GM12878 (cell line): ENCODE measurements around the gene ADAMTSL3. TPM values are rescaled to one million over a fixed set of nuclear protein-coding genes. Genes with fewer than 3 reads are reported as not detected.

Source experiments
- ATAC-seq: fragments of 200-7000 bp; cut with Tn5 transposase; 3 replicates; pipeline ENCODE4 v1.9.1; 2020; ENCODE audit warnings: mild to moderate bottlenecking, moderate library complexity
- BruUV-seq: library from RNA; stranded (reverse); fragments of 400-500 nt; replicated peaks from 2 replicates; lab custom pipeline; 2021; lab: Mats Ljungman, UMichigan
- CTCF ChIA-PET: fragments of 300-600 bp; sonication (Branson Sonifier 250); formaldehyde crosslinking; extraction: SDS; loops from one replicate; lab custom pipeline; 2021; ENCODE audit warnings: inconsistent platforms; lab: Yijun Ruan, JAX
- POLR2A ChIA-PET: fragments of 350-600 bp; formaldehyde crosslinking; extraction: SDS; loops from one replicate; lab custom pipeline; 2021; ENCODE audit warnings: inconsistent platforms; lab: Charles Lee
- RAD21 ChIA-PET: fragments of 300-600 bp; sonication (Branson Sonifier 250); formaldehyde crosslinking; loops from one replicate; lab custom pipeline; 2023; ENCODE audit warnings: antibody characterized with exemption; ENCODE audit not compliant: unreplicated experiment; lab: Charles Lee
- SMC1A ChIA-PET: fragments of 300-600 bp; sonication (Branson Sonifier 250); formaldehyde crosslinking; loops from one replicate; lab custom pipeline; 2023; ENCODE audit not compliant: unreplicated experiment, uncharacterized antibody; lab: Charles Lee
- DNase-seq: peaks from one replicate; pipeline ENCODE4 v3.0.0-alpha.2; 2011; ENCODE audit warnings: low read depth, low spot score
- FAIRE-seq: peaks from 3 replicates; lab custom pipeline; 2011; peaks lifted over from hg19 to GRCh38; lab: Jason Lieb, UNC
- H2AFZ ChIP-seq: 2 replicates; pipeline ENCODE4 v1.6.0; 2011; ENCODE audit warnings: low read depth, low read length, control low read depth; ENCODE audit not compliant: control insufficient read depth
- H3K27ac ChIP-seq: 2 replicates; pipeline ENCODE4 v1.5.1; 2011; ENCODE audit warnings: control low read depth; ENCODE audit not compliant: control insufficient read depth, insufficient read depth
- H3K27me3 ChIP-seq, 2 experiments: replicated peaks in 1 of 2; 2 replicates each; pipeline versions ENCODE4 v1.6.0 to v1.6.1; 2011; ENCODE audit warnings: low read length in 1 of 2; ENCODE audit not compliant: control insufficient read depth in 2 of 2, insufficient read depth in 2 of 2
- H3K36me3 ChIP-seq, 2 experiments: 2 replicates each; pipeline ENCODE4 v1.5.1; 2011; ENCODE audit warnings: low read length in 1 of 2; ENCODE audit not compliant: control insufficient read depth in 2 of 2, insufficient read depth in 2 of 2
- H3K4me1 ChIP-seq: 2 replicates; pipeline ENCODE4 v1.6.1; 2011; ENCODE audit warnings: mild to moderate bottlenecking, low read length, moderate library complexity, mixed read lengths; ENCODE audit not compliant: control insufficient read depth, insufficient read depth
- H3K4me2 ChIP-seq: 2 replicates; pipeline ENCODE4 v1.6.0; 2011; ENCODE audit warnings: control low read depth; ENCODE audit not compliant: control insufficient read depth, insufficient read depth
- H3K4me3 ChIP-seq: fragments of 200-600 bp; sonication (generic); 2 replicates; pipeline ENCODE4 v1.5.1; 2016
- H3K79me2 ChIP-seq: 2 replicates; pipeline ENCODE4 v1.6.0; 2011; ENCODE audit warnings: low read length; ENCODE audit not compliant: control insufficient read depth, insufficient read depth
- H3K9ac ChIP-seq: 2 replicates; pipeline ENCODE4 v1.8.0; 2011; ENCODE audit warnings: low read length, control low read depth, mixed read lengths; ENCODE audit not compliant: control insufficient read depth, insufficient read depth
- H3K9me3 ChIP-seq: replicated peaks from 3 replicates; pipeline ENCODE4 v1.5.1; 2011; ENCODE audit warnings: mild to moderate bottlenecking, low read length; ENCODE audit not compliant: control insufficient read depth, insufficient read depth
- H4K20me1 ChIP-seq: 2 replicates; pipeline ENCODE4 v1.6.0; 2011; ENCODE audit not compliant: control insufficient read depth, insufficient read depth
- E2F4 ChIP-seq: IDR thresholded peaks from 2 replicates; pipeline ENCODE4 v1.6.1; 2012; ENCODE audit warnings: low read depth, low read length, improper control_type of control experiment
- IRF4 ChIP-seq: IDR thresholded peaks from 2 replicates; pipeline ENCODE4 v1.6.1; 2011; ENCODE audit warnings: low read depth, low read length
- MTA3 ChIP-seq: IDR thresholded peaks from 2 replicates; pipeline ENCODE4 v1.6.1; 2012; ENCODE audit warnings: low read length, inconsistent platforms, borderline replicate concordance
- RAD51 ChIP-seq: fragments of 450-650 bp; IDR thresholded peaks from 2 replicates; pipeline ENCODE4 v1.6.1; 2016; ENCODE audit warnings: moderate library complexity, mild to moderate bottlenecking, inconsistent platforms
- RCOR1 ChIP-seq: conservative IDR thresholded peaks from 2 replicates; pipeline ENCODE4 v1.6.1; 2012; ENCODE audit warnings: low read depth, low read length, improper control_type of control experiment
- RFX5 ChIP-seq: IDR thresholded peaks from 2 replicates; pipeline ENCODE4 v1.6.1; 2011; ENCODE audit warnings: low read depth, low read length, improper control_type of control experiment
- ZNF274 ChIP-seq: IDR thresholded peaks from one replicate; pipeline ENCODE4 v1.8.0; 2011; ENCODE audit not compliant: insufficient read length, insufficient read depth
- WGBS: methylation state at CpG from one replicate; pipeline ENCODE4 v1.1.6; 2016; ENCODE audit warnings: low lambda C conversion rate; ENCODE audit not compliant: insufficient replicate concordance, insufficient coverage; ENCODE audit errors: missing lambda C conversion rate; 5-methylcytosine and 5-hydroxymethylcytosine counted together
- in situ Hi-C: fragments of 300-500 bp; cut with MboI; formaldehyde crosslinking; loops from 9 replicates; pipeline ENCODE4 v1.14.3; 2018; ENCODE audit warnings: mixed read lengths
- intact Hi-C: fragments of 100-400 bp; cut with micrococcal nuclease; formaldehyde crosslinking; loops from one replicate; pipeline ENCODE4 v1.14.2; 2022; ENCODE audit not compliant: unreplicated experiment
- polyA plus RNA-seq, 11 experiments: library from polyadenylated mRNA; depleted of rRNA in 4 of 11; unstranded in 6 of 11; stranded (reverse) in 5 of 11; fragments of >200 nt; fragmentation: Nextera tagmentation in 4 of 11; fragmentation: Illumina TruSeq in 1 of 11; extraction: Ambion mirVana in 4 of 11; extraction: Trizol in 1 of 11; gene quantifications; 1 replicate in 1 of 11; 2 replicates in 10 of 11; pipeline versions ENCODE4 v1.2.1 to v1.2.3, GENCODE V29; 2011 to 2016; ENCODE audit warnings: inconsistent platforms in 2 of 11, missing spikeins in 2 of 11, low read depth in 1 of 11
- total RNA-seq, 4 experiments: library from RNA; depleted of rRNA in 3 of 4; stranded (reverse); fragments of >200 nt in 3 of 4; fragmentation: Illumina TruSeq in 1 of 4; extraction: Trizol in 1 of 4; gene quantifications; 2 replicates each; pipeline versions ENCODE4 v1.2.1 to v1.2.3, GENCODE V29; 2013 to 2021

Gene ADAMTSL3
- total and polyA plus RNA-seq, 10 of the 15 experiments (the other 5 are each of a cell fraction or from before 2014, with no cell fraction given) = 0.01 to 0.28 (median 0.13) TPM

GRCh38 chr15:83709241-83709640 lies 55.3 kb downstream of the ADAMTSL3 start:
- BruUV-seq = no TSS peak
- H3K9ac ChIP-seq = no peak overlapping the region
- 5% methylated on average over 2 of the region's 2 CpGs for WGBS
- H4K20me1 ChIP-seq = no peaks in the 10 kb centered on the region
- no peak overlapping the region for H3K4me2 ChIP-seq
- H3K4me1 ChIP-seq = no peaks in the 10 kb centered on the region
- TF ChIP-seq E2F4 = no peak
- TF ChIP-seq RCOR1 = no peak
- no peak for TF ChIP-seq IRF4
- no peak for TF ChIP-seq MTA3
- no peak for TF ChIP-seq RAD51
- TF ChIP-seq ZNF274 = no peak
- no peak for TF ChIP-seq RFX5
- 0 out of 4 replicates have a peak, but pooled peaks cover 0 to 2% of the 10 kb centered on the region in 2 experiments for H3K27me3 ChIP-seq
- DNase-seq (no peak), ATAC-seq (no peak), FAIRE-seq (no peak)
- ChIA-PET RAD21 (no interaction called here), SMC1A (interaction anchor here (0.7 kb wide), 1 partner anchor 43 kb away, joined by 3 read pairs; no protein-coding TSS in a partner anchor), CTCF (interaction anchor here (1.3 kb wide), 1 partner anchor 326 kb away, joined by 4 read pairs; no protein-coding TSS in a partner anchor), POLR2A (no interaction called here)
- no peaks in the 10 kb centered on the region for H3K9me3 ChIP-seq
- no peak overlapping the region for H3K27ac ChIP-seq
- H2AFZ ChIP-seq = no peak overlapping the region
- H3K79me2 ChIP-seq = no peaks in the 10 kb centered on the region
- in situ Hi-C loops = no loop called here
- intact Hi-C loops = no loop called here
- H3K4me3 ChIP-seq = no peak overlapping the region
- H3K36me3 ChIP-seq = no peaks in the 10 kb centered on the region
